HG03196 (cell line): ENCODE data around the gene CDKL5.
"Not testable (repeated sequence)": the region's sequence is repeated elsewhere in the genome, so short reads cannot be mapped to it uniquely, and the experiment has no call there.

Source experiments
- ATAC-seq: cut with Tn5 transposase; IDR thresholded peaks from one replicate; pipeline ENCODE4 v1.9.1; 2021; ENCODE audit not compliant: unreplicated experiment

CDKL5 gene

GRCh38 chrX:18566748-18567147 is 141.3 kb downstream of the CDKL5 start:
- no peak for ATAC-seq

DNA sequence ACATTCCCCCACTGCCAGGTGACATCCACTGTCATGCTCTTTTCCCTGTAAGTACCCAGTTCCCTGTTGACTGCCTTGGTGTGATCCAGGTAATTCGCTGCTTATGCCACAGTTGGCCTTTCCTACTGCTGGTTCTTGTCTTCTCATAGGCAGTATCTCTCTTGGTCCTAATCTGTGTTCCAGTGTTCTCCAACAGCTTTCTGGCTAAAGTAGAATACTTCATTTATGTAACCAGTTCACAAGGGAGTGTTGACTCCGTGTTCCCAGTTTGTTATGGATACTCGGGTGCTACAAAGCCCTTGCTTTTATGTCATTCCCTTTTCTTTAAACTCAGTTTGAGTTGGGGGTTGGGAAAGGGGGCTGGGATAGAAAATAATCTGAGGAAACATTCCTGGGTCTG is 148.1 kb downstream of the CDKL5 start:
- ATAC-seq = no peak

GRCh38 chrX:18574591-18574990 is 149.2 kb downstream of the CDKL5 start:
- ATAC-seq = no peak

DNA sequence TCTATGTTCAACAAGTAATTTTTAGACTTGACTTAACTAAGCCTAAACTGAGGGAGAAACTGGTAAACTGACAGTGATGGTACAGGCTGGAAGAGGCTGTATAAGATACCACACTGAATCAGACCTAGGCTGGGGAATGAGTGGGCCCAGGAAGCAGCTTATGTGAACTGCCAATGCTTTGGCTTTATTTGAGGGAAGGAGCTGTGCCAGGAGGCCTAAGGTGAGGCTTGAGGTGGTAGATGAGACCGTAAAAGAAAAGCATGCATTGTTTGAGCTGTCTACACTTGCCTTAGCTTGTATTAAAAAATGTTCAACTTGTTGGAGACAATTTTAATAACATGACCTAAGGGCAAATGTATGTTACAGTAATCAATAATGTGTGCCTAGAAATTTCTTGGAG is 150.3 kb downstream of the CDKL5 start:
- no peak for ATAC-seq

GRCh38 chrX:18577400-18577799 is 152.0 kb downstream of the CDKL5 start:
- no peak for ATAC-seq

GRCh38 chrX:18578546-18578945 is 153.1 kb downstream of the CDKL5 start:
- no peak for ATAC-seq

DNA sequence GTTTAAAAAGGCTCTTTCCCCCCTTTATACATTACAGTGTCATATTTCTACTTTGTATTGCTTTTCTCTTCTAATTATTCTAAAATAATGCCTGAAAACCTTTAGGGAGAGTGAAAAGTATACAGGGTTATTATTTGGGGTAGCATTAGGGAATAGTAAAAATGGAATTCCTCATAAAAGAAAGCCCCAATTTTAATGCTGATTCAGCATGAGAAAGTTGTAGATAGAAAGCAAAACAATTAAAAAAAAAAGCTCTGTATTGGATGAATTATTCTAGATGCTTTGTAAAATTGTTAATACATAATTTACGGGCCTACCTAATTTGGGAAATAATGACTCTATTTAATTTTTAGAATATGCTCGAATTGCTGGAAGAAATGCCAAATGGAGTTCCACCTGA is 154.1 kb downstream of the CDKL5 start:
- no peak for ATAC-seq

DNA sequence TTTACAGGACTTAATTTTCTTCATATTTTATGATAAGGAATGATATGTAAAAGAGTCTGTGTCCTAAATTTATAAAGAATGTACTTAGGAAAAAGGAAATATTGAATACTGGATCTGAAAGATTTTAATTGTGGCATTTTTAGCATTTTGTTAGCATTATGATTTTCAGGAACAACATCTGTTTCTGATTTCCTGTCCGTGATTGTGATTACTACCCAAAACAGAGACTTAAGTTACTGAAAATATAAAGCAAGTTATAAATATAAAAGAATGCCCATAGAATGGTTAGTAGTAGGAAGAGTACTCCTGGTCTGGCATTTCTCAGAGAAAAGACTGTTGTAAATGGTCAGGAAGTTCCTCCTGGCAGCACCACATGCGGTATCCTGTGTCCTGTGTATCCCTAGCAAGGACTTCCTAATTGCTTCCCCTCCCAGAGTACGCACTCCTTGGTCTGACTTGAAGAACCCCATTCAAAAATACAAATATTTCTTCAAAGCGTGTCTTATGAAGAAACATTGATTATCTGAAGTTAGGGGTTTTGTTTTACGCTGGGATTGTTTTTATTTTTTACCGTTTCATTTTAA is 157.6 kb downstream of the CDKL5 start:
- ATAC-seq = no peak

- not testable (repeated sequence) for ATAC-seq
Observed at GRCh38 chrX:18589292-18589691, 163.9 kb downstream of the CDKL5 start.

- ATAC-seq = no peak
Observed at GRCh38 chrX:18591834-18592233, 166.4 kb downstream of the CDKL5 start.

DNA sequence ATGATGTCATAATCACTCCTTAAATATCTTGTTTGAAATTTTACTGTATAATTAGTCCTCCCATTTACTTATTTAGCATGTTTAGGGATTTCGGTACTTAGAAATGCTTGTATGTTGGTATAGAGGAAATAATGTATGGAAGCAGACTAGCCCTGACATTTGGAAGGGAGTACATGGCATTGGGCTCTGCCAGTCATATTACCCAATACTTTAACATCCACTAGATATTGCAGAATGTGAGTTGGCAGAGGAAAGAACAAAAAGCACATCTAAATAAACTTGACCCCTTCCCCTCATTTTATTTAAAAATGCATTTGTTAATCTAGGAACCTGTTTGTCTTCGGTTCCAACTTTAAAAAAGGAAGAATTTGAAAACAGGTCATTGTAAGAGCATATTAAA is 168.7 kb downstream of the CDKL5 start:
- no peak for ATAC-seq

- no peak for ATAC-seq
Observed at GRCh38 chrX:18596096-18596495, 170.7 kb downstream of the CDKL5 start.

GRCh38 chrX:18598413-18598812 is 173.0 kb downstream of the CDKL5 start:
- no peak for ATAC-seq

GRCh38 chrX:18607966-18608365 is 182.6 kb downstream of the CDKL5 start:
- no peak for ATAC-seq

- ATAC-seq = no peak
Observed at GRCh38 chrX:18613930-18614639, 188.7 kb downstream of the CDKL5 start.

GRCh38 chrX:18616688-18617406 is 191.4 kb downstream of the CDKL5 start:
- ATAC-seq = no peak

DNA sequence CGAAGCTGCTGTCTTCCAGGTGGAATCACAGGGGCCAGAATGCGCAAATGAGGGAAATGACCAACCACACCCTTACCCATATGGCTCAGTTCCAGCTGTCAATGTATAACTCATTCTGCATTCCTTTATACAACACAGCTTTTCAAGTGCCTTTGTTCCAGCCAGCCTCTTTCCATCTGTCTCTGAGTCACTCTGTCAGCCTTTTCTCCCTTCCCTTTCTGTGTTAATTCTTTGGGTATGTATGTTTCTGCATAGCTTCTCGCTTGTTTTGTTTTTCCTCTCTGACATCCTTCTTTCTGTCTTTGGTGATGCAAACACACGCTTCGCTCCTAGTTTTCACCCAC is 192.0 kb downstream of the CDKL5 start:
- no peak for ATAC-seq

- no peak for ATAC-seq
Observed at GRCh38 chrX:18619288-18619687, 193.9 kb downstream of the CDKL5 start.

DNA sequence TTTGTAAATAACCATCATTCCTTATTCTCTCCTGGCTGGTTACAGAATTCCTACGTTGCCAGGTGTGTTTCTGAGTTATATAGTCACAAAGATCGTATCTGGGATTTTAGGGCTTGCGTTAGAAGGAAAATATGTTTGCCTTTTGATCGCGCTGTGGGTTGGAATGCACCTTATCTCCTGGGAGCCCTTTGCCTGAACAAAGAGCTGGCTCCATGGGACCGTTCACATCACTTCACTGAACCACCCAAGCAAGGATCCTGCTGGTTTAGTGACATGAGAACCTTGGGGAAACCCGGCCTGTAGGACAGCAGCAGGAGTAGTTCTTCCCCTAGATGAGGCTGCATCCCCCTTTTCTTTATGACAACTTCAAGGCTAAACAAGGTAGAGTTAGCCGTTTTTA is 194.9 kb downstream of the CDKL5 start:
- ATAC-seq = no peak

DNA sequence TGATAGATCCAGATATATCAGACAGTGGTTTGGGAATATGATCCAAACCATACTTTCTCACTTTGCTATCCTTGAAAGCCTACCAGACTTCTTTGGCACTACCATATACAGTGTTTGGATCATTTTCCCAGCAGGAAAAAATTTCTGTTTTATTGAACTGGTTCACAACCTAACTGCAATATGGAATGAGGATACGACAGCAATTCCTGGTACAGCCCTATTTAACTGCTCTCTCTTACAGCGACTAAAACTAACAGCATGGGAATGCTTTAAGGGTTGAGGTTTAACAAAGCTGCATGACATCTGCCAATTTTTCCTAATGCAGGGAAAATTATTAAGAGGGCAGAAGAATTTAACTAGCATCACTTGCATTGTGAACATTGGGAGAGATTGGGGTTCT is 199.2 kb downstream of the CDKL5 start:
- ATAC-seq = no peak

DNA sequence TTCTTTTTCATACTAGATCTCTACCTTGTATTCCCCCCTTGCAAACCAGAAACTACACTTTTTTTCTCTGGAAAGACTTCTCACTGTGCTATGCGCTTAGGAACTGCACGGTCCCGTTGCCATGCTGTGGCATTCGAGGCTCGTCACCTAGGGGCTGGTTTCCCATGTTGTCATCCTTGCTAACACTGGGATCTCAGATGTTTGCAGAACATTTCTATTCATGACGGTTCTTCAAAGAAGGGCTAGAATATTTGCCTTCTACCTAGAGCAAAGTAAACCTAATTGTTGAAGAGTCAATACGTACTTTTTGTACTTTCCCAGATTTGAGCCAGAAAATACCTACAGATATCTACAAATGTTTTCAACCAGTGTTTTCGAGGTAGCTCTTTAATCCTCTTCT is 205.5 kb downstream of the CDKL5 start:
- ATAC-seq = no peak

- no peak for ATAC-seq
Observed at GRCh38 chrX:18638398-18638797, 213.0 kb downstream of the CDKL5 start.
